Kidney (tissue), 14 donors: ENCODE data around the gene SFR1. TPM values are rescaled to one million over a fixed set of nuclear protein-coding genes. Genes with fewer than 3 reads are reported as not detected.

Source experiments
- DNase-seq, 5 donors: peaks; one replicate each; pipeline ENCODE4 v3.0.0-alpha.2; 2013 to 2020
- FAIRE-seq: peaks from 2 replicates; lab custom pipeline; 2012; peaks lifted over from hg19 to GRCh38; lab: Jason Lieb, UNC
- H3K27ac ChIP-seq, 2 donors: one replicate each; pipeline ENCODE4 v1.7.0; 2013; ENCODE audit warnings: low read depth in 2 of 2, low read length in 2 of 2, inconsistent platforms in 1 of 2
- H3K27me3 ChIP-seq: one replicate; pipeline ENCODE4 v1.7.1; 2013; ENCODE audit warnings: low read length, inconsistent platforms; ENCODE audit not compliant: control insufficient read depth, insufficient read depth
- H3K36me3 ChIP-seq, 3 donors: one replicate each; pipeline versions ENCODE4 v1.7.0 to v1.7.1; 2013; ENCODE audit warnings: low read length in 3 of 3, control low read depth in 1 of 3, inconsistent platforms in 1 of 3; ENCODE audit not compliant: insufficient read depth in 3 of 3, control insufficient read depth in 2 of 3
- H3K4me1 ChIP-seq, 3 donors: one replicate each; pipeline versions ENCODE4 v1.7.0 to v1.7.1; 2013; ENCODE audit warnings: low read length in 3 of 3, inconsistent platforms in 1 of 3, low read depth in 1 of 3; ENCODE audit not compliant: control insufficient read depth in 2 of 3, insufficient read depth in 2 of 3
- H3K4me3 ChIP-seq, 3 donors: one replicate each; pipeline versions ENCODE4 v1.7.0 to v1.8.1; 2013; ENCODE audit warnings: low read length in 3 of 3, control low read depth in 1 of 3, inconsistent platforms in 1 of 3
- H3K9ac ChIP-seq, 3 donors: one replicate each; pipeline versions ENCODE4 v1.7.0 to v1.7.1; 2013; ENCODE audit warnings: low read length in 3 of 3, control low read depth in 1 of 3, inconsistent platforms in 1 of 3
- H3K9me3 ChIP-seq, 3 donors: one replicate each; pipeline versions ENCODE4 v1.7.0 to v1.7.1; 2013; ENCODE audit warnings: low read length in 3 of 3, control low read depth in 1 of 3, inconsistent platforms in 1 of 3; ENCODE audit not compliant: control insufficient read depth in 2 of 3, insufficient read depth in 1 of 3
- intact Hi-C: fragments of 100-400 bp; cut with DNase I; formaldehyde crosslinking; loops from one replicate; pipeline ENCODE4 v1.11.1; 2022
- polyA plus RNA-seq: library from polyadenylated mRNA; stranded (reverse); fragments of 350-450 nt; fragmentation: Illumina TruSeq; extraction: RNeasy Lipid Tissue Mini Kit (QIAGEN cat#74804); gene quantifications from one replicate; pipeline ENCODE4 v1.2.3, GENCODE V29; 2014; ENCODE audit warnings: low read depth, low replicate concordance; ENCODE audit not compliant: insufficient read depth
- total RNA-seq: library from RNA; stranded (reverse); fragmentation: NEBNext Ultra II Directional; extraction: Animal tissue kit (Norgen Biotek cat#: 25700); gene quantifications from one replicate; pipeline ENCODE4 v1.2.1, GENCODE V29; 2021
- TF ChIP-seq, protein P1 (sequence below): IDR thresholded peaks from 3 replicates; pipeline ENCODE4 v1.5.1; 2012; ENCODE audit warnings: mild to moderate bottlenecking, moderate library complexity, borderline replicate concordance; ENCODE audit not compliant: insufficient read depth; ENCODE audit errors: extremely low read depth
- donor health status: control.
- donor health status: control.
- donor health status: control.
- donor health status: control.
- donor health status: control.
- donor health status: DM: yes; HTN: yes; CAD: no.
- donor health status: Normal renal cell carcinoma (clear cell type).

SFR1 gene
- total and polyA plus RNA-seq, 2 donors from 2014 or later = 7.3 to 9.3 TPM

DNA sequence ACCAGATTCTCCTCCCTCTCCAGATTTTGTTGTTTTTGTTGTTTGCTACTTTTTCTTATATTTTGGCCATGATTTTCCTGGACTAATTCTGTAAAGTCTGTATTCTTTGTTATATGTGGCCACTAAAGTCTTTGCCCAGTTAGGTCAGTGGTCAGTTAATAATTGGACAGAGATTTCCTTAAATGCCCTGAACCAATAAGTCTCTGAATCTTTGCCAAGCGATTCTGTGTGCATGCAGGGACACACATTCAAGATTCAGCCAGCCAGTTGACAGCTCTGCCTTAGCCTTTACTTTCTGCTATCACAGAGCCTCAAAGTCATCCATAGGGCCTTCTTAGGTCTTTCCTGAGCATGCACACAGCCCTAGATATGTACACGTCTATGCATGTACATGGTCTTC lies 25.3 kb upstream of the SFR1 start:
- no peaks in the 10 kb centered on the region for H3K27me3 ChIP-seq
- H3K4me3 ChIP-seq = no peak overlapping the region
- FAIRE-seq (peak; percentile 17), DNase-seq (no peak)
- no peak overlapping the region for H3K9ac ChIP-seq
- intact Hi-C loops = no loop called here
- H3K27ac ChIP-seq = no peak overlapping the region
- no peaks in the 10 kb centered on the region for H3K4me1 ChIP-seq
- H3K36me3 ChIP-seq = no peaks in the 10 kb centered on the region
- TF ChIP-seq, protein P1, sequence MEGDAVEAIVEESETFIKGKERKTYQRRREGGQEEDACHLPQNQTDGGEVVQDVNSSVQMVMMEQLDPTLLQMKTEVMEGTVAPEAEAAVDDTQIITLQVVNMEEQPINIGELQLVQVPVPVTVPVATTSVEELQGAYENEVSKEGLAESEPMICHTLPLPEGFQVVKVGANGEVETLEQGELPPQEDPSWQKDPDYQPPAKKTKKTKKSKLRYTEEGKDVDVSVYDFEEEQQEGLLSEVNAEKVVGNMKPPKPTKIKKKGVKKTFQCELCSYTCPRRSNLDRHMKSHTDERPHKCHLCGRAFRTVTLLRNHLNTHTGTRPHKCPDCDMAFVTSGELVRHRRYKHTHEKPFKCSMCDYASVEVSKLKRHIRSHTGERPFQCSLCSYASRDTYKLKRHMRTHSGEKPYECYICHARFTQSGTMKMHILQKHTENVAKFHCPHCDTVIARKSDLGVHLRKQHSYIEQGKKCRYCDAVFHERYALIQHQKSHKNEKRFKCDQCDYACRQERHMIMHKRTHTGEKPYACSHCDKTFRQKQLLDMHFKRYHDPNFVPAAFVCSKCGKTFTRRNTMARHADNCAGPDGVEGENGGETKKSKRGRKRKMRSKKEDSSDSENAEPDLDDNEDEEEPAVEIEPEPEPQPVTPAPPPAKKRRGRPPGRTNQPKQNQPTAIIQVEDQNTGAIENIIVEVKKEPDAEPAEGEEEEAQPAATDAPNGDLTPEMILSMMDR = no peak
- no peaks in the 10 kb centered on the region for H3K9me3 ChIP-seq

DNA sequence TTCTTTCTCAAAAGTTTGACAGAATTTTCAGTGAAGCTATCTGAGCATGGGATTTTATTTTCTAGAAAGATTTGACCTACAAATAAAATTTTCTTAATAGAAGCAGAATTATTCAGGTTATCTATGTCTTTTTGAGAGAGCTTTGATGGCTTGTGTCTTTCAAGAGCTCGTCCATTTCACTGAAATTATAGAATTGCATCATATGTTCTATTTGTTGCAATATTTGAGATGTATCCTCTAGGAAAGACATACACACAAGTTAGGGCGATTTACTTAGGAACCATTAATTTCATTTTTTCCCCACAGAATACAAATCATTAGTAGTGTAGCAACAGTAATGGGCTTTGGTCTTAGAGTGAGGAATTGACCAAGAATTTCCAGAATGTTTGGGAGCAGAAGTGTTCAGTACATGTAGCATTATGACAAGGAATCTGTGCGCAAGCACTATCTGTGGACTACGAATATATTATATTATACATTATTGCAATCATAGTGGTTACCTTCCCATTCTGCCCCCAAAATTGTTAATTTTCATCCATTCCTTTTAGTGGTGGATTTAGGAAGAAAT lies 23.5 kb upstream of the SFR1 start:
- H3K27me3 ChIP-seq = no peaks in the 10 kb centered on the region
- DNase-seq (no peak), FAIRE-seq (no peak)
- H3K9ac ChIP-seq = no peak overlapping the region
- no peaks in the 10 kb centered on the region for H3K36me3 ChIP-seq
- no peak overlapping the region for H3K4me3 ChIP-seq
- TF ChIP-seq, protein P1 = no peak
- intact Hi-C loops = no loop called here
- no peak overlapping the region for H3K27ac ChIP-seq
- no peaks in the 10 kb centered on the region for H3K4me1 ChIP-seq
- no peaks in the 10 kb centered on the region for H3K9me3 ChIP-seq

DNA sequence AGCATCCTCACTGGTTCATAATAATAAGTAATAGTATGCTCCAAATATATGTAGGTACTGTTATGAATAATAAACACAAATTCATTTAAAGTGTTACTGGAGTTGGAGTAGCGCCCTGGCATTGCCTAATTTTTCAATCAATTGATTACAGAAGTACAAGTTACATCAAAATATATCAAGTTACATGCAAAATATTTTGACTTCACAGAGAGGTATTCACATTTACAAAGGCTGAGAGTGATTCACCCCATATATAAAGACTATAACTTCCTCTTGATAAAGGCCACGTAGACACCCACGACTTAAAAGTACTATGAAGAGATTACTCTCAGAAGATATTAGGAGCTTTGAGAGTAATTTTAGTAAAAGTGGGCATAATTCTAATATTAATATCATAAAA lies 22.7 kb upstream of the SFR1 start:
- Histone ChIP-seq H3K9me3 (no peaks in the 10 kb centered on the region), H3K4me1 (no peaks in the 10 kb centered on the region), H3K4me3 (no peak overlapping the region), H3K36me3 (no peaks in the 10 kb centered on the region), H3K27me3 (no peaks in the 10 kb centered on the region), H3K27ac (no peak overlapping the region), H3K9ac (no peak overlapping the region)
- TF ChIP-seq, protein P1 = no peak
- FAIRE-seq (no peak), DNase-seq (no peak)
- intact Hi-C loops = no loop called here

DNA sequence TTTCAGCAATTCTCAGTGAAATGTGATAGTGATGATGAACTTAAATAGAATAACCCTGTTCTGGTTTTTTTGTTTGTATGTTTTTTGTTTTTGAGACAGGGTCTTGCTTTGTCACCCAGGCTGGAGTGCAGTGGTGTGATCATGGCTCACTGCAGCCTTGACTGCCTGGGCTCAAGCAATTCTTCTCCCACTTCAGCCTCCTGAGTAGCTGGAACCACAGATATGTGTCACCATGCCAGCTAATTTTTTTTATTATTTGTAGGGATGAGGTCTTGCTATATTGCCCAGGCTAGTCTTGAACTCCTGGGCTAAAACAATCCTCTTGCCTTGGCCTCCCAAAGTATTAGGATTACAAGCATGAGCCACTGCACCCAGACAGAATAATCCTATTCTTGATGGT lies 22.0 kb upstream of the SFR1 start:
- TF ChIP-seq, protein P1 = no peak
- Histone ChIP-seq H3K4me1 (no peaks in the 10 kb centered on the region), H3K4me3 (no peak overlapping the region), H3K36me3 (no peaks in the 10 kb centered on the region), H3K9me3 (no peaks in the 10 kb centered on the region), H3K9ac (no peak overlapping the region), H3K27me3 (no peaks in the 10 kb centered on the region), H3K27ac (no peak overlapping the region)
- DNase-seq (no peak), FAIRE-seq (no peak)
- intact Hi-C loops = no loop called here
